ENCODE measurements around the gene C4orf54. TPM values are rescaled to one million over a fixed set of nuclear protein-coding genes. Genes with fewer than 3 reads are reported as not detected.

C4orf54 gene
- total RNA-seq, 4 donors from 2014 or later = 0.22 to 0.34 TPM; not detected in 2

DNA sequence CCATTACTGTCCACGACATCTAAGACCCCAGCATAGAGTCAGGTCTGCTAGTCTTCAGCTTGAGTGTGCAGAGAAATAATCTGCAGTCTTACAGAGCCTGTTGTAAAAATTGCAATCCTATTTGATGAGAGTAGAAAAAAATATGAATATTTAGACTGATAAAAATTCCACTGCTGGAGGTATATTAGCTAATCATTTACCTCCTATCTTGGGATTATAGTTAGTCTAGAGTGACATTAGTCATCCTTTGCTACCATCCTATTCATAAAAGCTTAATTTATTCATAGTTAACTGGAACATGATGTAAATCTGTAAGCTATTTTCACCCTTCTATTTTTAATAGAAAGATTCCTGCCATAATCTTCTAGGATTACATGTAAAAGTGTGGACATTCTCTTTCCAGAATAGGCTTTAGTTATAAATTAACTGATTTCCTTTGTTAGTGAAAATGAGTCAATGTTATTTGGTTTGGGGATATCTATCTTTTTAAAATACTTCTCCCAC is 26.7 kb downstream of the C4orf54 start:
- DNase-seq = no peak
- Histone ChIP-seq H3K36me3 (no peaks in the 10 kb centered on the region), H3K27me3 (no peaks in the 10 kb centered on the region), H3K9me3 (no peaks in the 10 kb centered on the region), H3K4me1 (no peaks in the 10 kb centered on the region), H3K4me3 (replicated peaks in 1 of 3) (no peak overlapping the region), H3K27ac (no peak overlapping the region)
- TF ChIP-seq, protein P1, sequence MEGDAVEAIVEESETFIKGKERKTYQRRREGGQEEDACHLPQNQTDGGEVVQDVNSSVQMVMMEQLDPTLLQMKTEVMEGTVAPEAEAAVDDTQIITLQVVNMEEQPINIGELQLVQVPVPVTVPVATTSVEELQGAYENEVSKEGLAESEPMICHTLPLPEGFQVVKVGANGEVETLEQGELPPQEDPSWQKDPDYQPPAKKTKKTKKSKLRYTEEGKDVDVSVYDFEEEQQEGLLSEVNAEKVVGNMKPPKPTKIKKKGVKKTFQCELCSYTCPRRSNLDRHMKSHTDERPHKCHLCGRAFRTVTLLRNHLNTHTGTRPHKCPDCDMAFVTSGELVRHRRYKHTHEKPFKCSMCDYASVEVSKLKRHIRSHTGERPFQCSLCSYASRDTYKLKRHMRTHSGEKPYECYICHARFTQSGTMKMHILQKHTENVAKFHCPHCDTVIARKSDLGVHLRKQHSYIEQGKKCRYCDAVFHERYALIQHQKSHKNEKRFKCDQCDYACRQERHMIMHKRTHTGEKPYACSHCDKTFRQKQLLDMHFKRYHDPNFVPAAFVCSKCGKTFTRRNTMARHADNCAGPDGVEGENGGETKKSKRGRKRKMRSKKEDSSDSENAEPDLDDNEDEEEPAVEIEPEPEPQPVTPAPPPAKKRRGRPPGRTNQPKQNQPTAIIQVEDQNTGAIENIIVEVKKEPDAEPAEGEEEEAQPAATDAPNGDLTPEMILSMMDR (IDR thresholded peaks at IDR 0.05) = no peak
- no peak for TF ChIP-seq POLR2A (IDR thresholded peaks at IDR 0.05)
- intact Hi-C loops (cut with DNase I) = no loop called here
- 56 to 71% methylated on average over 1 of the region's 1 CpG for WGBS, 2 donors

DNA sequence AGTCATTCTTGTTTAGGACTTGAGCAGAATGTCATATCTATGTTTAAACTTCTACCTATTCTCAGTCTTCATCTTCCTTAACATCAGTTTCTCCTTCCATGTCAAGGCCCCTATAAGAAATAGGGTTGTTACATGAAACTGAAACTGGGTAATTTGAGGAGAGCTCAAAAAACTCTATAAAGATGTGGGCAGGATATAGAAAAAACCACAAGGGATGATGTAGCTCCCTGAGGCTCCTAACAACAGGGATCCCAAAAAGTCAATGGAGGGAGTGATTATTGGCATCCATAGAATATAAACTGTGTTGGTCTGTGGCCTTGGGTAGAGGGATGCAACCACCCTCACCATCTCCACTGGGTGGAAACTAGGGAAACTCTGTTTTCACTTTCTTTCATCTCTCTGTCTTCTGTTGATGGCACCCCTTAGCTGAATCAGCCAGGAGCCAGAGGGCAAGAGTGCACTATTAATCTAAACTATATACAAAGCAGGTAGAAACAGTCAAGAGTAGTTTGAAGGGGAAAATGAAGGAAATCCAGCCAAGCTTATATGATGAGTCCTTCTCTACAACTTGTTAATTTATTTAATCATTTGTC is 27.6 kb downstream of the C4orf54 start:
- no peak overlapping the region for H3K27ac ChIP-seq
- no peak for DNase-seq
- no peaks in the 10 kb centered on the region for H3K36me3 ChIP-seq
- H3K9me3 ChIP-seq = no peaks in the 10 kb centered on the region
- no peaks in the 10 kb centered on the region for H3K27me3 ChIP-seq
- H3K4me1 ChIP-seq = no peaks in the 10 kb centered on the region
- TF ChIP-seq, protein P1 (IDR thresholded peaks at IDR 0.05) = no peak
- no peak for TF ChIP-seq POLR2A (IDR thresholded peaks at IDR 0.05)
- H3K4me3 ChIP-seq (replicated peaks in 1 of 3) = no peak overlapping the region
- intact Hi-C loops (cut with DNase I) = no loop called here

DNA sequence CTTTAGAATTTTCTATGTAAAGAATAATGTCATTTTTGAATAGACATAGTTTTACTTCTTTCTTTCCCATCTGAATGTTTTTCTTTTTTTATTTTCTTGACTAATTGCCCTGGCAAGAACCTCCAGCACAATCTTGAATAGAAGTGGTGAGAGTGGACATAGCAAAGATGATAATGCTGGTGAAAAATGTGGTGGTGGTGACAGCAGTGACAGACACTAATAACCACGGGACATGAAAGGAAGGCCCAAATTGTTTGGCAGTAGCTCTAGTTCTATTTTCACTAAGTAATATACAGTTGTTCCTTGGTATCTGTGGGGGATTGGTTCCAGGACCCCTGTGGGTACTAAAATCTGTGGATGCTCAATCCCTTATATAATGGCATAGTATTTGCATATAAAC is 29.6 kb downstream of the C4orf54 start:
- H3K27me3 ChIP-seq = no peaks in the 10 kb centered on the region
- H3K4me1 ChIP-seq = no peaks in the 10 kb centered on the region
- no peaks in the 10 kb centered on the region for H3K36me3 ChIP-seq
- no peak overlapping the region for H3K4me3 ChIP-seq (replicated peaks in 1 of 3)
- TF ChIP-seq, protein P1 (IDR thresholded peaks at IDR 0.05) = no peak
- no peaks in the 10 kb centered on the region for H3K9me3 ChIP-seq
- no peak for DNase-seq
- intact Hi-C loops (cut with DNase I) = no loop called here
- WGBS, 2 donors = 76 to 77% methylated on average over 1 of the region's 1 CpG
- H3K27ac ChIP-seq = no peak overlapping the region

DNA sequence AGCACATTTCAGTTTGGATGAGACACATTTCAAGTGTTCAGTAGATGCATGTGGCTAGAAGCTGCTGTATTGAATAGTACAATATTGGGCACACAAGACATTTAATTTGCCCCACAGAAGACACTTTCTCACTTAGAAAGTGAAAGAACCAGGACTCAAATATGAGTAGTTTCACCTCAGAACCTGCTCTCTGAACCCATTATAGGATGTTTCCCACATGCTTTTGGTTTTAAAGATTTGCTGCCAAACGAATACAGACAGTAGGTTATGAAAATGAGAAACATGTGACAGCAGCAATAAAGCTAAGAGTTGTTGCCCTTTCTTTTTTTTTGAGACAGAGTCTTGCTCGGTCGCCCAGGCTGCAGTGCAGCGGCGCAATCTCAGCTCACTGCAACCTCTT is 32.3 kb downstream of the C4orf54 start:
- H3K27me3 ChIP-seq = no peaks in the 10 kb centered on the region
- H3K4me3 ChIP-seq (replicated peaks in 1 of 3) = no peak overlapping the region
- no peak overlapping the region for H3K27ac ChIP-seq
- no peaks in the 10 kb centered on the region for H3K36me3 ChIP-seq
- intact Hi-C loops (cut with DNase I) = no loop called here
- 86 to 87% methylated on average over 5 of the region's 5 CpGs for WGBS, 2 donors
- TF ChIP-seq, protein P1 (IDR thresholded peaks at IDR 0.05) = no peak
- TF ChIP-seq POLR2A (IDR thresholded peaks at IDR 0.05) = no peak
- DNase-seq = no peak
- H3K9me3 ChIP-seq = no peaks in the 10 kb centered on the region
- no peaks in the 10 kb centered on the region for H3K4me1 ChIP-seq

DNA sequence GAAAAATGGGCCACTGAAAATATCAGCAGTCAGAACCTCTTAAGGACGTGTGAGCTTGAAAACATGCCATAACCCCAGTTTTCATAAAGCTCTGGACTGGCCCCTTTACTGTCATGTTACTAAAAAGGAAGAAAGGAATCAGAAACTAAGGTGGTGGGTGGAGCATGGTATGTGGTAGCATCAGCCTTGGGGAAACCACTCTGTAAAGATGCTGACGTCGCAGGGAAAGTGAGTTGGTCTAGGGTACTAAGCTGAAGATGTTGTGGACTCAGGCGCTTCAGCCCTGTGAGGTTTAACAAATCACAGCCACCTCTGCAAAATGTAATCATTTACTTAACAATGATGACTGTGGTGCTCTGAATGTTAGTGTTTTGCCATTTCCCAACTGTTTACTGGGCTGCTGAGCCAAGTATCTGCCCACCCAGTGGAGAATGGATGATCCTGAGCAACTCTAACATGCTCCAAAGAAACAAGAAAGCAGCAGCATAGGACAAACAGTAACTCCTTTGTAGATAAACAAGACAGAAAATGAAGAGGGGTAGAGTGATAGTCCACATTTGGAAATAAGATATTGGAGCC is 33.4 kb downstream of the C4orf54 start:
- Histone ChIP-seq H3K9me3 (no peaks in the 10 kb centered on the region), H3K27me3 (no peaks in the 10 kb centered on the region), H3K36me3 (no peaks in the 10 kb centered on the region), H3K4me3 (replicated peaks in 1 of 3) (no peak overlapping the region), H3K4me1 (no peaks in the 10 kb centered on the region), H3K27ac (no peak overlapping the region)
- 64 to 69% methylated on average over 4 of the region's 4 CpGs for WGBS, 2 donors
- intact Hi-C loops (cut with DNase I) = no loop called here
- no peak for DNase-seq
- no peak for TF ChIP-seq POLR2A (IDR thresholded peaks at IDR 0.05)
- TF ChIP-seq, protein P1 (IDR thresholded peaks at IDR 0.05) = no peak

Data from thyroid gland (tissue), 4 donors.